Measurements from ENCODE around the gene FOXP2.

DNA sequence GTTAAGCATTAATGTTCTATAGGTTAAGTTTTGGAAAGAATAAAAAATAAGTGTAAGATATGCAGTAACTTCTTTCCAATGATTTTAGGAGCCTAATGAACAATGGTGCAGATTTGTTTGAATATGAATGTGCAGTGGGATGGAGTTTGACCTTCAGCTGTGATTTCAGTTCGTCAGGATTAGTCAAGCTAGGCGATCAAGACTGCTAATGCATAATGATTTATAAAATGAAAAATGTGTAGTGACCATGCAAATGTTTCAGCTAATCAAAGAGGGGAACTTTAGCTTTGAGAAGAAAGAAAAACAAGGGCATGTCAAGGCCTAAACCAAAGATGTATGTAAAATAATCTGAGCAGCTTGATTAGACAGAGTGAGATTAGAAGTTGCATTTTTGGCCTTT is 208.5 kb downstream of the FOXP2 start:
- TF ChIP-seq, protein P1, sequence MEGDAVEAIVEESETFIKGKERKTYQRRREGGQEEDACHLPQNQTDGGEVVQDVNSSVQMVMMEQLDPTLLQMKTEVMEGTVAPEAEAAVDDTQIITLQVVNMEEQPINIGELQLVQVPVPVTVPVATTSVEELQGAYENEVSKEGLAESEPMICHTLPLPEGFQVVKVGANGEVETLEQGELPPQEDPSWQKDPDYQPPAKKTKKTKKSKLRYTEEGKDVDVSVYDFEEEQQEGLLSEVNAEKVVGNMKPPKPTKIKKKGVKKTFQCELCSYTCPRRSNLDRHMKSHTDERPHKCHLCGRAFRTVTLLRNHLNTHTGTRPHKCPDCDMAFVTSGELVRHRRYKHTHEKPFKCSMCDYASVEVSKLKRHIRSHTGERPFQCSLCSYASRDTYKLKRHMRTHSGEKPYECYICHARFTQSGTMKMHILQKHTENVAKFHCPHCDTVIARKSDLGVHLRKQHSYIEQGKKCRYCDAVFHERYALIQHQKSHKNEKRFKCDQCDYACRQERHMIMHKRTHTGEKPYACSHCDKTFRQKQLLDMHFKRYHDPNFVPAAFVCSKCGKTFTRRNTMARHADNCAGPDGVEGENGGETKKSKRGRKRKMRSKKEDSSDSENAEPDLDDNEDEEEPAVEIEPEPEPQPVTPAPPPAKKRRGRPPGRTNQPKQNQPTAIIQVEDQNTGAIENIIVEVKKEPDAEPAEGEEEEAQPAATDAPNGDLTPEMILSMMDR (IDR thresholded peaks at IDR 0.05), result no peak
- TF ChIP-seq POLR2A (IDR thresholded peaks at IDR 0.05) (no peak), EP300 (IDR thresholded peaks at IDR 0.05) (no peak), POLR2AphosphoS5 (IDR thresholded peaks at IDR 0.05) (no peak)

All from sigmoid colon (tissue), 4 donors.